ENCODE data around the gene AFDN. TPM values are rescaled to one million over a fixed set of nuclear protein-coding genes. Genes with fewer than 3 reads are reported as not detected.

AFDN gene
- total RNA-seq, 3 donors from 2014 or later: 93.1 to 292 (median 170) TPM

GRCh38 chr6:167838207-167838748 is 11.6 kb downstream of the AFDN start:
- no peaks in the 10 kb centered on the region for H3K9me3 ChIP-seq
- TF ChIP-seq CTCF (IDR thresholded peaks at IDR 0.05) (no peak), POLR2AphosphoS5 (IDR thresholded peaks at IDR 0.05) (no peak), POLR2A (IDR thresholded peaks at IDR 0.05) (no peak)
- no peak overlapping the region for H3K4me3 ChIP-seq
- no peaks in the 10 kb centered on the region for H3K36me3 ChIP-seq
- H3K27me3 ChIP-seq: no peaks in the 10 kb centered on the region
- H3K4me1 ChIP-seq: no peaks in the 10 kb centered on the region
- intact Hi-C loops (cut with DNase I; ENCODE audit: low total_unique reads): no loop called here
- no peak for DNase-seq (ENCODE audit: low spot score in 2 of 2)
- H3K27ac ChIP-seq: no peak overlapping the region

- Histone ChIP-seq H3K27me3 (no peaks in the 10 kb centered on the region), H3K27ac (no peak overlapping the region), H3K9me3 (no peaks in the 10 kb centered on the region), H3K4me3 (no peak overlapping the region), H3K36me3 (no peaks in the 10 kb centered on the region), H3K4me1 (no peaks in the 10 kb centered on the region)
- TF ChIP-seq POLR2AphosphoS5 (IDR thresholded peaks at IDR 0.05): no peak
- TF ChIP-seq CTCF (IDR thresholded peaks at IDR 0.05): no peak
- no peak for TF ChIP-seq POLR2A (IDR thresholded peaks at IDR 0.05)
- intact Hi-C loops (cut with DNase I; ENCODE audit: low total_unique reads): no loop called here
- no peak for DNase-seq (ENCODE audit: low spot score in 2 of 2)
Observed at GRCh38 chr6:167839343-167839742, 12.6 kb downstream of the AFDN start.

GRCh38 chr6:167839755-167840154 is 13.0 kb downstream of the AFDN start:
- Histone ChIP-seq H3K4me1 (no peaks in the 10 kb centered on the region), H3K9me3 (no peaks in the 10 kb centered on the region), H3K36me3 (no peaks in the 10 kb centered on the region), H3K27ac (no peak overlapping the region), H3K27me3 (no peaks in the 10 kb centered on the region), H3K4me3 (no peak overlapping the region)
- intact Hi-C loops (cut with DNase I; ENCODE audit: low total_unique reads): no loop called here
- TF ChIP-seq CTCF (IDR thresholded peaks at IDR 0.05) (no peak), POLR2AphosphoS5 (IDR thresholded peaks at IDR 0.05) (no peak), POLR2A (IDR thresholded peaks at IDR 0.05) (no peak)
- DNase-seq (ENCODE audit: low spot score in 2 of 2): no peak

- no peak overlapping the region for H3K27ac ChIP-seq
- no peaks in the 10 kb centered on the region for H3K36me3 ChIP-seq
- no peaks in the 10 kb centered on the region for H3K4me1 ChIP-seq
- intact Hi-C loops (cut with DNase I; ENCODE audit: low total_unique reads): no loop called here
- H3K4me3 ChIP-seq: no peak overlapping the region
- TF ChIP-seq POLR2A (IDR thresholded peaks at IDR 0.05): no peak
- H3K27me3 ChIP-seq: no peaks in the 10 kb centered on the region
- DNase-seq (ENCODE audit: low spot score in 2 of 2): no peak
- H3K9me3 ChIP-seq: no peaks in the 10 kb centered on the region
Observed at GRCh38 chr6:167840160-167840525, 13.4 kb downstream of the AFDN start.

- Histone ChIP-seq H3K4me1 (no peaks in the 10 kb centered on the region), H3K9me3 (no peaks in the 10 kb centered on the region), H3K27me3 (no peaks in the 10 kb centered on the region), H3K36me3 (no peaks in the 10 kb centered on the region), H3K27ac (no peak overlapping the region), H3K4me3 (no peak overlapping the region)
- DNase-seq (ENCODE audit: low spot score in 2 of 2): no peak
- TF ChIP-seq POLR2A (IDR thresholded peaks at IDR 0.05) (no peak), POLR2AphosphoS5 (IDR thresholded peaks at IDR 0.05) (no peak), CTCF (IDR thresholded peaks at IDR 0.05) (no peak)
- intact Hi-C loops (cut with DNase I; ENCODE audit: low total_unique reads): no loop called here
Observed at GRCh38 chr6:167840526-167841179, 13.9 kb downstream of the AFDN start.
